Measurements from ENCODE around the gene MSMO1.
"Not testable (repeated sequence)": the region's sequence is repeated elsewhere in the genome, so short reads cannot be mapped to it uniquely, and the experiment has no call there.

The MSMO1 gene

GRCh38 chr4:165324918-165325304 lies 2.6 kb upstream of the MSMO1 start:
- DNase-seq, result no peak

- no peak for DNase-seq
These were observed 1.5 kb upstream of the MSMO1 start for GRCh38 chr4:165325732-165326512.

GRCh38 chr4:165326831-165327210 lies 648 bp upstream of the MSMO1 start:
- DNase-seq, result no peak

GRCh38 chr4:165328101-165328425 lies 594 bp downstream of the MSMO1 start:
- DNase-seq, result no peak

- no peak for DNase-seq
These were observed 1.2 kb downstream of the MSMO1 start for GRCh38 chr4:165328708-165329107.

GRCh38 chr4:165330071-165330470 lies 2.6 kb downstream of the MSMO1 start:
- no peak for DNase-seq

GRCh38 chr4:165330666-165331065 lies 3.2 kb downstream of the MSMO1 start:
- DNase-seq, result no peak

- no peak for DNase-seq
These were observed 3.9 kb downstream of the MSMO1 start for GRCh38 chr4:165331359-165331758.

GRCh38 chr4:165331823-165332222 lies 4.4 kb downstream of the MSMO1 start:
- no peak for DNase-seq

- no peak for DNase-seq
These were observed 5.0 kb downstream of the MSMO1 start for GRCh38 chr4:165332502-165332901.

GRCh38 chr4:165335163-165335703 lies 7.8 kb downstream of the MSMO1 start:
- DNase-seq, result no peak

GRCh38 chr4:165336743-165337142 lies 9.3 kb downstream of the MSMO1 start:
- DNase-seq, result no peak

GRCh38 chr4:165342340-165342739 lies 14.9 kb downstream of the MSMO1 start:
- not testable (repeated sequence) for DNase-seq

- DNase-seq, result no peak
These were observed 16.1 kb downstream of the MSMO1 start for GRCh38 chr4:165343353-165344191.

GRCh38 chr4:165345666-165346417 lies 18.4 kb downstream of the MSMO1 start:
- no peak for DNase-seq

- DNase-seq, result no peak
These were observed 20.4 kb downstream of the MSMO1 start for GRCh38 chr4:165347647-165348569.

GRCh38 chr4:165351359-165352130 lies 24.1 kb downstream of the MSMO1 start:
- no peak for DNase-seq

- DNase-seq, result no peak
These were observed 28.4 kb downstream of the MSMO1 start for GRCh38 chr4:165355900-165356300.

- no peak for DNase-seq
These were observed 32.0 kb downstream of the MSMO1 start for GRCh38 chr4:165359506-165359905.

- DNase-seq, result no peak
These were observed 32.7 kb downstream of the MSMO1 start for GRCh38 chr4:165360041-165360695.
